Fibroblast of skin of abdomen (primary cell): ENCODE measurements around the gene EGFLAM.
A peak's percentile ranks its signal among the peaks of the same experiment; 100 is the strongest.
"Not testable (repeated sequence)": the region's sequence is repeated elsewhere in the genome, so short reads cannot be mapped to it uniquely, and the experiment has no call there.

Experiments
- DNase-seq: peaks from one replicate; pipeline ENCODE4 v3.0.0-alpha.2; 2013

The EGFLAM gene

GRCh38 chr5:38379350-38379937, 121.1 kb downstream of the EGFLAM start:
- no peak for DNase-seq

GRCh38 chr5:38380537-38380936, 122.2 kb downstream of the EGFLAM start:
- DNase-seq, result no peak

GRCh38 chr5:38381361-38381760, 123.0 kb downstream of the EGFLAM start:
- no peak for DNase-seq

- DNase-seq, result peak; percentile 66
Measured at GRCh38 chr5:38382898-38383297, 124.5 kb downstream of the EGFLAM start.

- DNase-seq, result no peak
Measured at GRCh38 chr5:38383701-38384100, 125.3 kb downstream of the EGFLAM start.

- DNase-seq, result no peak
Measured at GRCh38 chr5:38384396-38384795, 126.0 kb downstream of the EGFLAM start.

- no peak for DNase-seq
Measured at GRCh38 chr5:38387161-38387560, 128.8 kb downstream of the EGFLAM start.

GRCh38 chr5:38393636-38394035, 135.3 kb downstream of the EGFLAM start:
- no peak for DNase-seq

- no peak for DNase-seq
Measured at GRCh38 chr5:38396766-38397165, 138.4 kb downstream of the EGFLAM start.

GRCh38 chr5:38400365-38400764, 142.0 kb downstream of the EGFLAM start:
- DNase-seq, result no peak

- DNase-seq, result no peak
Measured at GRCh38 chr5:38401145-38401544, 142.8 kb downstream of the EGFLAM start.

GRCh38 chr5:38403406-38403805, 145.0 kb downstream of the EGFLAM start:
- DNase-seq, result peak; percentile 68

GRCh38 chr5:38403877-38404635, 145.7 kb downstream of the EGFLAM start:
- DNase-seq, result no peak

GRCh38 chr5:38404667-38405276, 146.4 kb downstream of the EGFLAM start:
- no peak for DNase-seq

- DNase-seq, result no peak
Measured at GRCh38 chr5:38408446-38409198, 150.3 kb downstream of the EGFLAM start.

- no peak for DNase-seq
Measured at GRCh38 chr5:38410304-38410990, 152.1 kb downstream of the EGFLAM start.

- DNase-seq, result no peak
Measured at GRCh38 chr5:38413696-38414095, 155.3 kb downstream of the EGFLAM start.

GRCh38 chr5:38414348-38414747, 156.0 kb downstream of the EGFLAM start:
- peak; percentile 86 for DNase-seq

- not testable (repeated sequence) for DNase-seq
Measured at GRCh38 chr5:38415772-38416171, 157.4 kb downstream of the EGFLAM start.

- no peak for DNase-seq
Measured at GRCh38 chr5:38417658-38418017, 159.3 kb downstream of the EGFLAM start.

- peak; percentile 56 for DNase-seq
Measured at GRCh38 chr5:38420246-38420645, 161.9 kb downstream of the EGFLAM start.

GRCh38 chr5:38420691-38421390, 162.5 kb downstream of the EGFLAM start:
- DNase-seq, result peak; percentile 83
